Breast epithelium (tissue), 4 donors: ENCODE measurements around the gene RIOK1. TPM values are rescaled to one million over a fixed set of nuclear protein-coding genes. Genes with fewer than 3 reads are reported as not detected.

Experiments used
- DNase-seq, 2 donors: peaks; one replicate each; pipeline ENCODE4 v3.0.0-alpha.2; 2019; ENCODE audit warnings: low spot score in 2 of 2
- H3K27ac ChIP-seq, 2 donors: fragments of 200-600 bp; sonication (generic) in 1 of 2; one replicate each; pipeline ENCODE4 v1.5.1; 2016 to 2019; ENCODE audit warnings: mild to moderate bottlenecking in 1 of 2
- H3K27me3 ChIP-seq, 2 donors: fragments of 200-600 bp; sonication (generic) in 1 of 2; one replicate each; pipeline versions ENCODE4 v1.5.1 to v1.6.0; 2017 to 2019; ENCODE audit warnings: control low read depth in 1 of 2, mild to moderate bottlenecking in 1 of 2
- H3K36me3 ChIP-seq: fragments of 200-600 bp; one replicate; pipeline ENCODE4 v1.5.1; 2019
- H3K4me1 ChIP-seq, 2 donors: fragments of 200-600 bp; sonication (generic); one replicate each; pipeline ENCODE4 v1.5.1; 2016 to 2019; ENCODE audit warnings: control low read depth in 1 of 2
- H3K4me3 ChIP-seq, 3 donors: fragments of 200-600 bp; sonication (generic); 1 replicate in 2 of 3; 2 replicates in 1 of 3; pipeline ENCODE4 v1.5.1; 2016 to 2019; ENCODE audit warnings: mild to moderate bottlenecking in 3 of 3, moderate library complexity in 2 of 3
- H3K9me3 ChIP-seq, 2 donors: fragments of 200-600 bp; sonication (generic) in 1 of 2; one replicate each; pipeline ENCODE4 v1.5.1; 2016 to 2019; ENCODE audit warnings: control low read depth in 1 of 2
- POLR2A ChIP-seq: fragments of 450-650 bp; IDR thresholded peaks from one replicate; pipeline ENCODE4 v1.6.1; 2016; ENCODE audit warnings: antibody characterized with exemption, mild to moderate bottlenecking, moderate library complexity
- POLR2AphosphoS5 ChIP-seq, 3 donors: sonication (generic); formaldehyde crosslinking; IDR thresholded peaks; one replicate each; pipeline ENCODE4 v1.6.1; 2017; ENCODE audit warnings: antibody characterized with exemption in 3 of 3
- intact Hi-C: fragments of 100-400 bp; cut with DNase I; formaldehyde crosslinking; loops from one replicate; pipeline ENCODE4 v1.15.1; 2023; ENCODE audit warnings: low total_unique reads
- total RNA-seq, 3 donors: library from RNA; depleted of rRNA; stranded (reverse); fragments of >200 nt; gene quantifications; one replicate each; pipeline ENCODE4 v1.1.0, GENCODE V29; 2016
- TF ChIP-seq, protein P1 (sequence below), 3 donors: fragments of 450-650 bp; IDR thresholded peaks; one replicate each; pipeline ENCODE4 v1.5.1; 2016 to 2017; ENCODE audit warnings: antibody characterized with exemption in 3 of 3, mild to moderate bottlenecking in 3 of 3, moderate library complexity in 3 of 3

RIOK1 gene
- total RNA-seq, 3 donors from 2014 or later: 15.8 to 38.6 (median 26.9) TPM

DNA sequence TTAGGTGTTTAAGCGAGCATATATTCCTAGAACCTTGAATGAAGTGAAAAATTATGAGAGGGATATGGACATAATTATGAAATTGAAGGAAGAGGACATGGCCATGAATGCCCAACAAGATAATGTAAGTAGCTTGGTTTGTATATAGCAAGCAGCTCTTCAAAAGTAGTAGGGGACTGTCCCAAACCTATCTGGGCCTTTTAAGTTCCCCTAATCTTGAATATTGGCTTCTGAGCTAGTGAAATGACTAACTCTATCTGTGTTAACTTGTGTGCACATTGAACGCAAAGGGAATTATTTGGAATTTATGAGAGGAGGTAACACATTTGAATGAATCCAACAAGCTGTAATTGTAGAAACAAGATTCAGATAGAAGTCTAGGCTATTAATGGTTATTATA is 21.7 kb downstream of the RIOK1 start:
- Histone ChIP-seq H3K9me3 (no peaks in the 10 kb centered on the region), H3K36me3 (peaks cover 9% of the 10 kb centered on the region), H3K27ac (no peak overlapping the region), H3K27me3 (no peaks in the 10 kb centered on the region), H3K4me3 (no peak overlapping the region), H3K4me1 (no peaks in the 10 kb centered on the region)
- DNase-seq: no peak
- intact Hi-C loops: no loop called here
- no peak for TF ChIP-seq POLR2A

DNA sequence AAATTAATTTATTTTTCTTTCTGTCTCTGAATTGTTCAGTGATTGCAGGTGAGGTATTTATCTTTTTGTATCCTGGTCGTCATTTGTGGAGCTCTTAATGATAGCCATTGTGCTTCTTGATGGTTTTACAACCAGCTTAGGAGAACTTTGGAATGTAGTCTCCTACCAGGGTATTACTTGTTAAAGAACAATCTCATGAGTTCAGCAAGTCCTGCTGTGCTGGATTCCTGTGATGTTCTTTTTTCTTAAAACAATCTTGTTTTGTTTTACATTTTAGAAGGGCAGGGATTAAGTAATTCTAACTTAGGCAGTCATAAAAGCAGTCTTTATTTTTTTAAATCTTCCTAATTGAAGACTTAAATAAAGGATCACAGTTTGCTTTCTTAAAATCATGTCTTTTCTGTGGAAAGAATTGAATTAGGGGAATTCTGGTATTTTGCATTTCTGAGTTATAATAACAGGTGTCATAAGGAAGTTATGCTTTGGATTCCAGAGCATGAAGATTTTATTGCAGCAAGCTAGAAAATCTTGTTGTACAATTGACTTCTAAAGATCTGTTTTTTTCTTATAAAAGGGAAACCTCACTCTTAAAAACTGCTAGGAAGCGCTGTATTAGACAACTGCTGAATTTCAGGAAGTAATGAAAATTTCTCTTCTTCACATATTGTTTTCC is 23.7 kb downstream of the RIOK1 start:
- H3K4me1 ChIP-seq: no peaks in the 10 kb centered on the region
- intact Hi-C loops: no loop called here
- no peaks in the 10 kb centered on the region for H3K27me3 ChIP-seq
- TF ChIP-seq POLR2AphosphoS5 (IDR thresholded peaks at IDR 0.05) (no peak), POLR2A (no peak)
- TF ChIP-seq, protein P1, sequence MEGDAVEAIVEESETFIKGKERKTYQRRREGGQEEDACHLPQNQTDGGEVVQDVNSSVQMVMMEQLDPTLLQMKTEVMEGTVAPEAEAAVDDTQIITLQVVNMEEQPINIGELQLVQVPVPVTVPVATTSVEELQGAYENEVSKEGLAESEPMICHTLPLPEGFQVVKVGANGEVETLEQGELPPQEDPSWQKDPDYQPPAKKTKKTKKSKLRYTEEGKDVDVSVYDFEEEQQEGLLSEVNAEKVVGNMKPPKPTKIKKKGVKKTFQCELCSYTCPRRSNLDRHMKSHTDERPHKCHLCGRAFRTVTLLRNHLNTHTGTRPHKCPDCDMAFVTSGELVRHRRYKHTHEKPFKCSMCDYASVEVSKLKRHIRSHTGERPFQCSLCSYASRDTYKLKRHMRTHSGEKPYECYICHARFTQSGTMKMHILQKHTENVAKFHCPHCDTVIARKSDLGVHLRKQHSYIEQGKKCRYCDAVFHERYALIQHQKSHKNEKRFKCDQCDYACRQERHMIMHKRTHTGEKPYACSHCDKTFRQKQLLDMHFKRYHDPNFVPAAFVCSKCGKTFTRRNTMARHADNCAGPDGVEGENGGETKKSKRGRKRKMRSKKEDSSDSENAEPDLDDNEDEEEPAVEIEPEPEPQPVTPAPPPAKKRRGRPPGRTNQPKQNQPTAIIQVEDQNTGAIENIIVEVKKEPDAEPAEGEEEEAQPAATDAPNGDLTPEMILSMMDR (IDR thresholded peaks at IDR 0.05): no peak
- no peak overlapping the region for H3K27ac ChIP-seq
- no peak for DNase-seq
- peaks cover 9% of the 10 kb centered on the region for H3K36me3 ChIP-seq
- H3K4me3 ChIP-seq: no peak overlapping the region
- no peaks in the 10 kb centered on the region for H3K9me3 ChIP-seq

DNA sequence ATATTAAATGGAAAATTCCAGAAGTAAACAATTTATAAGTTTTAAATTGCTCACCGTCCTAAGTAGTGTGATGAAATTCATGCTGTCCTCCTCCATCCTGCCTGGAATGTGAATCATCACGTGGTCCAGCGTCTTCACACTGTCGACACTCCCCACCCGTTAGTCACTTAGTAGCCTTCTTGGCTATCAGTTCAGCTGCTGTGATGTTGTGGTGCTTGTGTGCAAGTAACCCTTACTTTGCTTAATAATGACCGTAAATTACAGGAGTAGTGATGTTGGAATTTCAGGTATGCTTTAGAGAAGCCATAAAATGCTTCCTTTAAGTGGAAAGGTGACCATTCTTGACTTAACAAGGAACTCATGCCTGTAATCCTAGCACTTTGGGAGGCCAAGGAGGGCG is 25.2 kb downstream of the RIOK1 start:
- Histone ChIP-seq H3K9me3 (no peaks in the 10 kb centered on the region), H3K27me3 (no peaks in the 10 kb centered on the region), H3K27ac (no peak overlapping the region), H3K36me3 (peaks cover 9% of the 10 kb centered on the region), H3K4me3 (no peak overlapping the region), H3K4me1 (no peaks in the 10 kb centered on the region)
- intact Hi-C loops: no loop called here
- no peak for DNase-seq
- TF ChIP-seq POLR2A: no peak
- TF ChIP-seq, protein P1 (IDR thresholded peaks at IDR 0.05): no peak
- no peak for TF ChIP-seq POLR2AphosphoS5 (IDR thresholded peaks at IDR 0.05)

DNA sequence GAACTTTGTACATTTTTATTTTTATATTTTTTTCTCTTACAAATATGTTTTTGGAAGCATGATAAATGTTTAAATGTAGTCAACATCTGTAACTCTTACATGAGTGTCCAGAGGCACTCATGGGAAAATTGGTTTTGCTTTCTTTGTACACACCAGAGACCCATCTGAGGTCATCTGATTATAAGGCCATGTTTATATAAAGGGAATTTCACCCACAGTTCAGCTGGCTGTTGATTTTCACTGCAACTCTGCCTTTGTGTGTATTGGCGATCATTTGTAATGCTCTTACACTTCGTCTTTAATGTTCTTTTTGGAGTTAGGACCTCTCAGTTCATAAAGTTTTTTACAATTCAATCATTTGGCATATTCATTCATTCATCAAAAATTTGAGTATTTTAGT is 28.1 kb downstream of the RIOK1 start:
- no peaks in the 10 kb centered on the region for H3K4me1 ChIP-seq
- no peaks in the 10 kb centered on the region for H3K27me3 ChIP-seq
- peaks cover 8% of the 10 kb centered on the region for H3K36me3 ChIP-seq
- H3K4me3 ChIP-seq: no peak overlapping the region
- H3K9me3 ChIP-seq: no peaks in the 10 kb centered on the region
- intact Hi-C loops: no loop called here
- TF ChIP-seq, protein P1 (IDR thresholded peaks at IDR 0.05): no peak
- no peak overlapping the region for H3K27ac ChIP-seq
- no peak for DNase-seq

DNA sequence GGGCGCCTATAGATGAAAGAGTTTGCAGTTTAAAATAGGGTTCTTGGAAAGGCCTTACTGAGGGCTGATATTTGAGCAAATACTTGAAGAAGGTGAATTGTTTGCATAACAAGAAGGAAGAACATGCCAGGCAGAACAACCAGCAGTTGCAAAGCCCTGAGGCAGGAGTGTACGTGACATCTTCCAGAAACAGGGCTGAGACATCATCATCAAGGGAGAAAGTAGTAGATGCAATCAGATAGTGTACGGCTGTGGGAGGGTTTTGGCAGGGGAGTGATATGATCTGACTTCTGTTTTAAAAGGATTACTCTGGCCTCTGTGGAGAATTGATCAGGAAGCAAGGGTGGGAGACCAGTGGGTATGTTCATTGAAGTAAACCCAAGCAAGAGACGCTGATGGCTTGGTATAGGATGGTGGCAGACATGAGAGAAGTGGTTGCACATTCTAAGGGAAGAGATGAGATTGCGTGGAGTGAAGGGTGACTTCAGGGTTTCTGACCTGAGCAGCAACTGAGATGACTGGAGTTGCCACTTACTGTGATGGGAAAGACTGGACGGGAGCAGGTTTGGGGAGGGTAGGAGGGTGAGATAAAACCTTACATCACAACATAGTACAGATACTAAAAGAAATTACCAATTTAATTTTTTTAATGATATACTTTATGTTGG is 28.8 kb downstream of the RIOK1 start:
- Histone ChIP-seq H3K27me3 (no peaks in the 10 kb centered on the region), H3K4me1 (no peaks in the 10 kb centered on the region), H3K27ac (no peak overlapping the region), H3K36me3 (peaks cover under 1% of the 10 kb centered on the region), H3K4me3 (no peak overlapping the region), H3K9me3 (no peaks in the 10 kb centered on the region)
- DNase-seq: peak in 1 of 2 donors; percentile 71
- intact Hi-C loops: no loop called here
- TF ChIP-seq, protein P1 (IDR thresholded peaks at IDR 0.05): no peak
- no peak for TF ChIP-seq POLR2A
- TF ChIP-seq POLR2AphosphoS5 (IDR thresholded peaks at IDR 0.05): no peak
